ENCODE results near the gene TLE2.
"Not testable (repeated sequence)": the region's sequence is repeated elsewhere in the genome, so short reads cannot be mapped to it uniquely, and the experiment has no call there.

TLE2 gene

DNA sequence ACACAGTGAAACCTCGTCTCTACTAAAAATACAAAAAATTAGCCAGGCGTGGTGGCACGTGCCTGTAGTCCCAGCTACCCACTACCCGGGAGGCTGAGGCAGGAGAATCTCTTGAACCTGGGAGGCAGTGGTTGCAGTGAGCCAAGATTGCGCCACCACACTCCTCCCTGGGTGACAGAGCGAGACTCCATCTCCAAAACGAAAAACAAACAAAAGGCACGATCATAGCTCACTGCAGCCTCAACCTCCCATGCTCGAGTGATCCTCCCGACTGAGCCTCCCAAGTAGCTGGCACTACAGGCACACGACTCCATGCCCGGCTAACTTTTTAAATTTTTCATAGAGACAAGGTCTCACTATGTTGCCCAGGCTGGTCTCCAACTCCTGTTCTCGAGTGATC is 17.0 kb downstream of the TLE2 start:
- DNase-seq: not testable (repeated sequence)

DNA sequence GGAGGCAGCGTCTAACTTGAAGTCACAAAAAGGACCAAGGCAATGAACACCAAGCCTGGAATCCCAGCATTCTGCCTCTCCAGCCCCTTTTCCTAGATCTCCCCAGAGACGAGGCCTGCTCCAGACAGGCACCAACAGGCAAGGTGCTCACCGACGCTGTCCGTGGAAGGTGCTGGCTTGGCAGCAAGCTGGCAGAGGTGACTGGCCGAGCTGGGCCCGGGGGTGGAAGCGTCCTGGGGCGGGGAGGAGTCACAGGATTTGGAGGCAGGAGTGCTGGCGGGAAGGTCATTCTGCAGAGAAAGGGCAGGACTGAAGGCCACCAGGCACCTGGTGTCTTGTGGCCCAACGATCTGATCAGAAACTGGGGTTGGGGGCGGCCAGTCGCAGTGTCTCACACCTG is 18.2 kb downstream of the TLE2 start:
- no peak for DNase-seq

DNA sequence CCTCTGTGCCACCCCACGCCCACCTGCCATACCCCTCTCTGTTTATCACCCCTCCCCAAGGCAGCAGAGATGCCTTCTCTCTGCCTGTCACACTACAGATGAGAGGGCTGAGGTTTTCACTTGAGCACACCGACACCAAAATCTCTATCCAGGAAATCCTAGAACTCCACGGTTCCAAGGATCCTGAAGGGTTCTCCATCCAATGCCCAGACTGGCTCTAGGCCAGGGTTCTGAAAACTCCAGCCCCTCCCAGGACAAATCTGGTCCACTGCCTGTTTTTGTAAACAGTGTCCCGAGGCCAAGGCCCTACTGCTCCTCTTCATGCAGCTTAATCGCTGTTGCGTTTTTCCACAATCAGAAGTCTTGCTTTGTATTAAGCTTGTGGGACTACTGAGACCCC is 20.1 kb downstream of the TLE2 start:
- no peak for DNase-seq

- no peak for DNase-seq
Observed at GRCh38 chr19:3007975-3008374, 21.1 kb downstream of the TLE2 start.

DNA sequence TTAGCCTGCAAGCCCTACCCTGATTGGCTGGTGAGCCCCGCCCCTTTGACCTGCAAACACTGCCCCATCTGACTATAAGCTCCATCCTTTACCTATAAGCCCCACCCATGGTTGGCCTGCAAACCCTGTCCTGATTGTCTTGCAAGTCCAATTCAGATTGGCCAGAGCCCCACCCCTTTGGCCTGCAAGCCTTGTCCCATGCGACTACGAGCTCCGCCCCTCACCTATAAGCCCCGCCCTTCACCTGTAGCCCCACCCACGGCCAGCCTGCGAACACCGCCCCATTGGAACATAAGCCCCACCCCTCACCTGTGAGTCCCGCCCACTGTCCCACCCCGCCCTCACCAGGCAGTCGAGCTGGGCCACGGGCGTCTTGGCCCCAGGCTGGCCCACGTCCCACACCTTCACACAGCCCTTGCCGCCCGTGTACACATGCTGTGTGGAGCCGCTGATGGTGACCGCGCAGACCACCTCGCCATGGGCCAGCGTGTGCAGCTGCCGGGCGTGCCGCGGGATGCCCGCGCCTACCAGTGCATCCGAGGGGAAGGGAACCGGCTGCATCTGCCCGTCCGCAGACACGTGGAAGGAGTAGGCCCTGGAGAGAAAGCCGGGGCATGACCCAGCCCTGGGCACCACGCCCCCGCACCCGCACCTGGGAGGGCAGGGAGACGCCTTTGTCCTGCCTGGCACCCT is 22.9 kb downstream of the TLE2 start:
- no peak for DNase-seq

DNA sequence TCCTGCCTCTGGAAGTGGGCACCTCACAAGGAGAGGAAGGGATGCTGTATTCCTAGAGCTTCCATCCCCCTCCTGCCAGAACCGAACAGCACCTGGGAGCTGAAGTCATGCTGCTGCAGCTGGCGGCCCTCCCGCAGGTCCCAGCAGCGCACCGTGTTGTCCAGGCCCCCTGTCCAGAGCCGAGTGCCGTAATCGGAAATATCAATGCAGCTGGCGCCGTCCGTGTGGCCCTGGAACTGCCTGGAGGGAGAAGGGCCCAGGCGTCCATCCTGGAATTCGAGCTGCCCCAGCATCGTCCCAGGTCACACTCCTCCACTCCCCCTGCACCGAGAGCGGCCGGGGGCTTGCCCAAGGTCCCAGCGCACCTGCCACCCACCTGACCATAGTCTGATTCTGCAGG is 23.7 kb downstream of the TLE2 start:
- no peak for DNase-seq

- DNase-seq: no peak
Observed at GRCh38 chr19:3004522-3004921, 24.6 kb downstream of the TLE2 start.

DNA sequence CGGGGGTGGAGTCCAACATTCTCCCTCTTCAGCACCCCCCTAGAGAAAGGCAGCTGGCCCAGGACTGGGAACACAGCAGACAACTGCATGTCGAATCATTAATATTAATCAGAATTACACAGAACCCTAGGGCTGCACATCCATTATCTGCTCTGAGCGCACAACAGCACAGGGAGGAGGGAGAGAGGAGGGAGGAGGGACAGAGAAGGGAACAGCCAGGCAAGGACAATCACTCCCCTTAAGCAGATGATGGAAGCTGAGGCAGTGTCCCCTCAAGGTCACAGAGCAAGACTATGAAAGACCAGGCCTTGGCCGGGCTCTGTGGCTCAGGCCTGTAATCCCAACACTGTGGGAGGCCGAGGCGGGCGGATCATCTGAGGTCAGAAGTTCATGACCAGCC is 26.0 kb downstream of the TLE2 start:
- DNase-seq: no peak

DNA sequence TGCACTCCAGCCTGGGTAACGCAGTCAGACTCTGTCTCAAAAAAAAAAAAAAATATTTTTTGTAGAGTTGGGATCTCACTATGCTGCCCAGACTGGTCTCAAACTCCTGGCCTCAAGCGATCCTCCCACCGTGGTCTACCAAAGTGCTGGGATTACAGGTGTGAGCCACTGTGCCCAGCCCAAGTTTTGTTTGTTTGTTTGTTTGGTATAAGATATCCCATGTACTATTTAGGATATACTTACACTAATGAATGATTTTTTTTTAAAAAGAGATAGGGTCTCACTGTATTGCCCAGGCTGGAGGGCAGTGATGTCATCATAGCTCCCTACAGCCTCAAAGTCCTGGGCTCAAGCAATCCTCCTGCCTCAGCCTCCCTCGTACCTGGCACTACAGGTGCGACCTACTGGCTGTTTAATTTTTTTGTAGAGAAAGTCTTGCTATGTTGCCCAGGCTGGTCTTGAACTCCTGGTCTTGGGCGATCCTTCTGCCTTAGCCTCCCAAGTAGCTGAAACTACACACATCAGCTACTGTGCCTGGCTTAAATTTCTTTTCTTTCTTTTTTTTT is 27.8 kb downstream of the TLE2 start:
- DNase-seq: no peak

- no peak for DNase-seq
Observed at GRCh38 chr19:2998642-2999041, 30.4 kb downstream of the TLE2 start.

DNA sequence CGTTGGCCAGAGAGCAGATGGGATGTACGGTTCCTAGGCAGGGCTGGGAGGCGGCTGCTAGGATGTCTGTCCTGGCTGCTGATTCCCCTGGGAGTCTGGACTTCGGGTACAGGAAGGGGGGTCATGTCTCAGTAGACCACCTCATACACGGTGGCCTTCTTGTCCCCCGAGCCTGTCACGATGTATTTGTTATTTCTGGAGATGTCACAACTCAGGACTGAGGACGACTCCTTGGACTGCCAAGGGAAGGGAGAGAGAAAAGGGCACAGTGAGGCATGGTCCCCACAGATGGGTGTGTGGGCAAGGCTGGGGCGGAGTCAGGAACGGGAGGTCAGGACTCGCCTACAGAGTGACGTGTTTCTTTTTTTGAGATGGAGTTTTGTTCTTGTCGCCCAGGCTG is 31.4 kb downstream of the TLE2 start:
- no peak for DNase-seq

DNA sequence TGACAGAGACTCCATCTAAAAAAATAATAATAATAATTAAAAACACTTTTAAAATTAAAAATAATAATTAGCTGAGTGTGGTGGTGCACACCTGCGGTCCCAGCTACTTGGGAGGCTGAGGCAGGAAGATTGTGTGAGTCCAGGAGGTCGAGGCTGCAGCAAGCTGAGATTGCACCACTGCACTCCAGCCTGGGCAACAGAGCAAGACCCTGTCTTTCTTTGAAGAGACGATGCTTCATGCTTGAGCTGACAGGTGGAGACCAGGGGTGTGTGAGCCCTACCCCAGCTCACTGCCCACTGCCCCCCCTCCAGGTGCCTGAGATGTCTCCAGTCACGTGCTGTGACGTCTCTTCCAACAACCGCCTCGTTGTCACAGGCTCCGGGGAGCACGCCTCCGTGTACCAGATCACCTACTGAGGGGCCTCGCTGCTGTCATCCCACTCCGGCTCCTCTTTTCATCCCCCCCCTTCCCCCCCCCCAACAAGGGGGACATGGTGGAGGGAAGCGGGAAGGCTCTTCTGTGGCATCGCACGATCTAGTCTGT is 34.4 kb downstream of the TLE2 start:
- DNase-seq: no peak

- no peak for DNase-seq
Observed at GRCh38 chr19:2993579-2993978, 35.5 kb downstream of the TLE2 start.

- no peak for DNase-seq
Observed at GRCh38 chr19:2992958-2993357, 36.1 kb downstream of the TLE2 start.

- DNase-seq: not testable (repeated sequence)
Observed at GRCh38 chr19:2992333-2992732, 36.7 kb downstream of the TLE2 start.

DNA sequence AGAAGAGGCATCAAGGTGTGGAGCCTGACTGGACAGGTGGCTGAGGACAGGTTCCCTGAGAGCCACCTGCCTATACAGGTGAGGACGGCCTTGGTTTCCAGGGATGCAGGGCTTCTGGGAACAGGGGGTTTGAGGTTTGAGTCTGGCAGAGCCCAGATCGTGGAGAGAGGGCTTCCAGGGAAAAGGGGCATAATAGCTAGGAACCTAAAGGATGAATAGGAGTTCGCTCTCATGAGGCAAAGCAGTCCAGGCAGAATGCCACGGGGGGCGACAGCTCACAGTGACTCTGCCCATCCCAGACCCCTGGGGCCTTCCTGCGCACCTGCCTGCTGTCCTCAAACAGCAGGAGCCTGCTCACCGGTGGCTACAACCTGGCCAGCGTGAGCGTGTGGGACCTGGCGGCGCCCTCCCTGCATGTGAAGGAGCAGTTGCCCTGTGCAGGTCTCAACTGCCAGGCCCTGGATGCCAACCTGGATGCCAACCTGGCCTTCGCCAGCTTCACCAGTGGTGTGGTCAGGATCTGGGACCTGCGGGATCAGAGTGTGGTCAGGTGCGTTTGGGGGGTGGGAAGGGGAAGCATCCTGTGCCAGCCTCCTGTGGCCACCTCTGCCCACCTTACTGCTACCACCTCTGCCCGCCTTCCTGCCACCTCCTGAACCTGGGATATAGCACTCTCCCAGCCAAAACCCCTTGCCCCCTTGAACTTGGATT is 39.7 kb downstream of the TLE2 start:
- DNase-seq: no peak

DNA sequence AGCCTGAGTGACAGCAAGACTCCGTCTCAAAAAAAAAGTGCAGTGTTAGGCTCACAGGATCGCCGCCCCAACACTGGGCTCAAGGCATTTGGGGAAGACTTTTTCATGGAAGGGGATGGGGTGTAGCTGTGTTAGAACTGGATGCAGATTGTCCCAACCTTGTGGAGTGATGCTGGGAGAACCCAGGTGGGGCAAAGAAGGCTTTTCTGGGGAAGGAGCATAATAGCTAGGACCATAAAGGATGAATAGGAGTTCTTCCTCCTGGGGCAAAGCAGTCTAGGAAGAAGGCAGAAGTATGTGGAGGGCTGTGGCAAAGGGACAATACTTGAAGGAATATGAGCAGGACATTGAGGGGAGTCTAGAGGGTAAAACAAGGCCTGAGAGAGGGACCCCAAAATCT is 40.5 kb downstream of the TLE2 start:
- no peak for DNase-seq

DNA sequence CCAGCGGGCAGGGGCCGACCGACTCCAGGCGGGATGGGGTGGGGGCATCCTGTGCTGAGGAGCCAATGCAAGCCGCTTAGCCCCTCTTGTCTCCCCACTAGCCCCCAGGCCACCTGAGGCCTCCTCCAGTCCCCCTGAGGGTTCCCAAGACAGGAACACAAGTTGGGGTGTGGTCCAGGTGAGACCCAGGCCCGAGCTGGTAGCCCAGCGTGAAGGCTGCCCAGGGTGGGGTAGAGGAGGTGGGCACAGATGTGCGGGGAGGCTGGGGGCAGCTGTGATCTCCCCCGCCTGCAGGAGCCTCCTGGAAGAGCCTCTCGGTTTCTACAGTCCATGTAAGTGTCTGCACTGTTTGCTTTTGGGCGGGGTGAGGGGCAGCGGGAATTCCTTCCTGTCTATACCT is 41.3 kb downstream of the TLE2 start:
- DNase-seq: no peak

- DNase-seq: no peak
Observed at GRCh38 chr19:2986951-2987524, 42.0 kb downstream of the TLE2 start.

GRCh38 chr19:2984215-2984528 is 44.9 kb downstream of the TLE2 start:
- no peak for DNase-seq

- DNase-seq: no peak
Observed at GRCh38 chr19:2983351-2984214, 45.5 kb downstream of the TLE2 start.

- no peak for DNase-seq
Observed at GRCh38 chr19:2982983-2983350, 46.1 kb downstream of the TLE2 start.

DNA sequence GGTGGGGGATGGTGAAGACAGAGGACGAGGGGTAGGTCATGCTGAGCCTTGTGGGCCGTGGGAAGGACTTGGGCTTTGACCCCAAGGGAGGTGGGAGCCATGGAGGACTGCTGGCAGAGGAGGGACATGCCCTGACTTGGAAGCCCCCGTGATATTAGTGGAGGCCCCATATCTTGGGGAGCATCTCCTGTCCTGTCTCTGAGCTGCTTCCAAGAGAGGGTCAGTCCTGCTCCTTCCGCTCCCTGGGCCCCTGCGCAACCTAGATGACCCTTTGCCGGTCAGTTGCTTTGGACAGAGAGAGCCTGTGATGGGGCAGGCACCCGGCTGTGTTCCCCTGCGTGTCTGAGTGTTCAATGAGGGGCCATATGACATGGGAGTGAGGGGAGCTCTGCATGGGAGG is 46.5 kb downstream of the TLE2 start:
- no peak for DNase-seq

All from hematopoietic multipotent progenitor cell treated with erythropoietin and hydrocortisone succinate and interleukin-3 and kit ligand, for 6 days (in vitro differentiated cells).